HG03060 (cell line): Measurements from ENCODE around the gene ANKFY1.

ENCODE experiments used
- ATAC-seq: cut with Tn5 transposase; IDR thresholded peaks from one replicate; pipeline ENCODE4 v1.9.1; 2021; ENCODE audit warnings: low read depth, moderate number of reproducible peaks; ENCODE audit not compliant: unreplicated experiment

ANKFY1 gene

GRCh38 chr17:4186357-4186881 is 77.4 kb downstream of the ANKFY1 start:
- ATAC-seq = no peak

- no peak for ATAC-seq
Measured at GRCh38 chr17:4185656-4186055, 78.1 kb downstream of the ANKFY1 start.

DNA sequence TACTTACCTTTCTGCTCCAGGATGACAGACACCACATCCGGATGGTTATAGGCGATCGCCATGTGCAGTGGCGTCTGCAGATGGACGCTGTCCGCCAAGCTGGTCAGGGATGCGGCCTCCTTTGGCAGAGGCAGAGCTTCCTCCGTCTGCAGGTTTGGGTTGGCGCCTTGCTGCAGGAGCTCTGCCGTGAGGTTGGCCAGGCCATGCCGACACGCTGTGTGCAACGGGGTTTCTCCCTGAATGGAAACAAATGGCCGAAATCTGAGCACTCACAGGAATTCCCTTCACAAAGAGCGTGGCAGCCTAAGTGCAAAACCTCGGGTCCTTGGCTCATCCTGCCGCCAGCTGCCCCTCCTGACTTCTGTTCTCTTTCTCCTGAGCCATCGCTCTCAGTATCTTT is 79.0 kb downstream of the ANKFY1 start:
- ATAC-seq = no peak

DNA sequence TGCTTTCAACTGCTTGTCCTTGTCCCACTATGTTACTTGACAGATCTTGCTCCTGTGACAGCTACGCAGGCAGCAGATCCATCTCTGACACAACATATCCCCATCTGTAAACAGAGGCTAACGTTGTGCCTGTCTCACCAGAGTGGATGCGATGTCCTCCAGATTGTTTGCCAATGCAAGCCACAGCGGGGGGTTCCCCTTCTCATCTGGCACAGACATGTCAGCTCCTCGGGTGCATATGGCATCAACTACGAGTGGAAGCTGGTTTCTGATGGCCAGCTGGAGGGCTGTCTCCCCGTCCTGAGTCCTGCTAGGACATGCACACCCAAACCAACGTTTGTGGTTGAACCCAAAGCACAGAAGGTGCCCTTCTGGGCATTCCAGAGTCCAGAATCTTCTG is 81.7 kb downstream of the ANKFY1 start:
- ATAC-seq = no peak

GRCh38 chr17:4180791-4181190 is 83.0 kb downstream of the ANKFY1 start:
- no peak for ATAC-seq

- ATAC-seq = no peak
Measured at GRCh38 chr17:4179071-4179470, 84.7 kb downstream of the ANKFY1 start.

GRCh38 chr17:4178651-4179050 is 85.1 kb downstream of the ANKFY1 start:
- ATAC-seq = no peak

GRCh38 chr17:4177806-4178205 is 86.0 kb downstream of the ANKFY1 start:
- no peak for ATAC-seq

- ATAC-seq = no peak
Measured at GRCh38 chr17:4176808-4177472, 86.8 kb downstream of the ANKFY1 start.

DNA sequence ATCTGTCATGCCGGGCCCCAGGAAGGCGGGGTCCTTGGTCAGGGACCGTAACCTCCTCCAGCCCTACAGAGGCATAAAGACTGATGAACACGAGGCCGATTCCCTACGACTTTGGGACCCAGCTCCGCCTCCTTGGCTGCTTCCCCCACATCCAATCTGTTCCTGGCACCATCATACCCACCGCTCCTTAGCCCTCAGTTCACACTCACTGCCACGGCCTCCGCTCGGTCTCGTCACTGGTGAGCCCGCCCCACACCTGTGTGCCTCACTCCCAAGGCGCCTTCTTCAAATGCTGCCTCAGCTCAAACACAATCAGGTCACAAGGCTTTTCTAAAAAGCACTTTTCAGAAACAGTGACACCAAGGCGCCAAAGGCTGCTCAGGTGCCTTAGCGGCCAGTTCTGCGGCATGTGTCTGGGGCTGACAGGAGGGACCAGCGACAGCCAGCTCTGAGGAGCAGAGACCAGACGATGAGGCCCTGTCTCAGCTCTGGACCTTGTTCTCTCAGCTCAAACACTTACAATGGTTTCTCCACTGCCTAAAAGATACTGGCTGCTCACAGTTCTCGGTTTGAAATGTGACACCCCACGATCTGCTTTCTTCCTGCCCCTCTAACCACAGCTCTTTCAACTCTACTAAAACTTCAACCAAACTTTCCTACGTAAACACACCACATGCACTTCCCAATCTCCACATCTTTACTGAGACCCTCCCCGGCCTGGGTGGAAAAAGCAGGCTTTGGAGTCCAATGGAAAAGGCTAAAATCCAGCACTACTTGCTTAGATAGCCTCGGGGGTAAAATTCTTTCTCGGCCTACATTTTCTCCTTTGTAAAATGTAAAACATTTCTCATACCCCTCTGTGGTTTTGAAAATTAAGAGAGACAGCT is 87.6 kb downstream of the ANKFY1 start:
- no peak for ATAC-seq

GRCh38 chr17:4174556-4174955 is 89.2 kb downstream of the ANKFY1 start:
- ATAC-seq = no peak

GRCh38 chr17:4173781-4174180 is 90.0 kb downstream of the ANKFY1 start:
- ATAC-seq = no peak

- no peak for ATAC-seq
Measured at GRCh38 chr17:4172356-4172755, 91.4 kb downstream of the ANKFY1 start.

DNA sequence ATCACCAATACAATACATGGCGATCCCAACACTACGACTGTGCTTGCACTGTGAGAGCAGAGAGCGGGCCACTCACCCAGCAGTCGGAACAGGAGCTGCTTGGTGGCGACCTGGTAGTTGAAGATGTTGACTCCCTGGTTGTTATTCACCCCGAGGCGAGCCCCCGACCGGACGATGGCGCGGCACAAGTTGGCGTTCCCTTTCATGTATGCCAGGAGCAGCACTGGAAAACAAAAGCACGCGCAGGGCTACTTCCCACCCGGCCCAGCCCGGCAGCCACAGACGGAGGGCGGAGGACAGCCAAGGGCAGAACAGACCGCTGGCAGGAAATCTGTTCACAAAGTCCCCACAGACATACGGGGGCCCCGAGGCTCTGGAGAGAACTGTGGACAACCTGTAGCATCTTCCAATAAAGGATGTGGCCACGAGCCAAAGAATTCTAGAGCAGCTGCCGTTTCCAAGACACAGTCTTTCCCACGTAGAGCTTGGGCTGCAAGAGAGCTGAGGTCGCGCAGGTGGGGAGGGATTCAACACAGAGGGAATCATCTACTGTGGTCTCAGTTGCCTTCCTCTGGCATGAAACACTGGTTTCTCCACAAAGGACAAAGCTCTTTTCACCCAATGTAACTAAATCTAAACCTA is 93.0 kb downstream of the ANKFY1 start:
- ATAC-seq = no peak

- no peak for ATAC-seq
Measured at GRCh38 chr17:4167786-4168185, 96.0 kb downstream of the ANKFY1 start.

- ATAC-seq = no peak
Measured at GRCh38 chr17:4166419-4166818, 97.4 kb downstream of the ANKFY1 start.

DNA sequence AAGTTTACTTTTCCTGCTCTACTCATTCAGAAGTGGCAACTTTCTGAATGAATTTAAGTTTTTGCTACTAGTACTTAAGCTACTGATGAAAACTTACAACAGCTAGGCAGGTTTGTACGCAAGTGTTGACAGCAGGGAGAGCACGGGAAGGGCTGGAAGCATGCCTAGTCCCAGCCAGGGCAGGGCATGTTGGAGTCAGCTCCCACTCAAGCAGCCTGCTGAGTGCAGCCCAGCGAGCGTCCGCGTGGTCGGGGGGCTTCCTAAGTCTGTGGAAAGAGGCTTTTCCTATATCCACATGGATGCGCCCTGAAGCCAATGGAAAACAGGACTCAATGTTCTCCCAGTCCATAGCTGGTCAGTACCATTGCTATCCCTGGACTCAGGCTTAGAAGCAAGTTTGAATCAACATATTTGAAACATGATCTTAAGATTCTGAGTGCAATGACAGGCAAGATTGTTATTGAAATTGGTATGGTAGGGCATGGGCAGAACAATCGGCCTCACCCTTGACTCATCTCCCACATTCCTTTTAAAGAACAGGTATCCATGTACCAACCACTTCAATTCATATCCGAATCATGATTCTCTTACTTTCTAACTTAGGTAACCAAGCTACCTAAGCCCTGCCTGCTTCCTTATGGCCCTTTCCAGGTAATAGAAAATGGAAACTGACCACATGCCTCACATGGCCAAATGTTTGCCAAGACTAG is 98.3 kb downstream of the ANKFY1 start:
- ATAC-seq = no peak

GRCh38 chr17:4163951-4164350 is 99.8 kb downstream of the ANKFY1 start:
- ATAC-seq = no peak

GRCh38 chr17:4162775-4163466 is 100.9 kb downstream of the ANKFY1 start:
- ATAC-seq = no peak

- ATAC-seq = no peak
Measured at GRCh38 chr17:4162321-4162720, 101.5 kb downstream of the ANKFY1 start.
